Mucosa of rectum (tissue), 2 donors: Measurements from ENCODE around the gene KCNJ3.

Experiments
- H3K27ac ChIP-seq, 2 donors: one replicate each; pipeline ENCODE4 v1.7.0; 2013; ENCODE audit warnings: inconsistent platforms in 2 of 2, low read depth in 2 of 2, low read length in 2 of 2
- H3K27me3 ChIP-seq, 2 donors: one replicate each; pipeline ENCODE4 v1.7.0; 2013; ENCODE audit warnings: low read length in 2 of 2; ENCODE audit not compliant: control insufficient read depth in 2 of 2, insufficient read depth in 2 of 2
- H3K36me3 ChIP-seq, 2 donors: one replicate each; pipeline ENCODE4 v1.7.0; 2013; ENCODE audit warnings: low read length in 2 of 2; ENCODE audit not compliant: control insufficient read depth in 2 of 2, insufficient read depth in 2 of 2
- H3K4me1 ChIP-seq, 2 donors: one replicate each; pipeline ENCODE4 v1.7.0; 2013; ENCODE audit warnings: low read length in 2 of 2, mild to moderate bottlenecking in 1 of 2; ENCODE audit not compliant: control insufficient read depth in 2 of 2, insufficient read depth in 2 of 2
- H3K4me3 ChIP-seq, 2 donors: one replicate each; pipeline ENCODE4 v1.7.0; 2013; ENCODE audit warnings: low read length in 2 of 2
- H3K9ac ChIP-seq, 2 donors: one replicate each; pipeline ENCODE4 v1.7.0; 2013; ENCODE audit warnings: low read length in 2 of 2, low read depth in 1 of 2, mild to moderate bottlenecking in 1 of 2
- H3K9me3 ChIP-seq, 2 donors: one replicate each; pipeline ENCODE4 v1.7.0; 2013; ENCODE audit warnings: low read length in 2 of 2; ENCODE audit not compliant: control insufficient read depth in 2 of 2
- donor health status: healthy.
- donor health status: Normal muscosa, but diverticular disease.

KCNJ3 gene

GRCh38 chr2:154692927-154693326, 5.6 kb upstream of the KCNJ3 start:
- Histone ChIP-seq H3K27me3 (peaks cover 3 to 5% of the 10 kb centered on the region in 2 donors), H3K36me3 (no peaks in the 10 kb centered on the region), H3K27ac (no peak overlapping the region), H3K9ac (no peak overlapping the region), H3K4me1 (peaks cover 8 to 13% of the 10 kb centered on the region in 2 donors), H3K4me3 (no peak overlapping the region), H3K9me3 (no peaks in the 10 kb centered on the region)

GRCh38 chr2:154693741-154694340, 4.7 kb upstream of the KCNJ3 start:
- no peak overlapping the region for H3K27ac ChIP-seq
- H3K9me3 ChIP-seq: no peaks in the 10 kb centered on the region
- peaks cover 8 to 16% of the 10 kb centered on the region in 2 donors for H3K4me1 ChIP-seq
- no peak overlapping the region for H3K4me3 ChIP-seq
- H3K9ac ChIP-seq: no peak overlapping the region
- no peaks in the 10 kb centered on the region for H3K36me3 ChIP-seq
- peaks cover 5 to 8% of the 10 kb centered on the region in 2 donors for H3K27me3 ChIP-seq

DNA sequence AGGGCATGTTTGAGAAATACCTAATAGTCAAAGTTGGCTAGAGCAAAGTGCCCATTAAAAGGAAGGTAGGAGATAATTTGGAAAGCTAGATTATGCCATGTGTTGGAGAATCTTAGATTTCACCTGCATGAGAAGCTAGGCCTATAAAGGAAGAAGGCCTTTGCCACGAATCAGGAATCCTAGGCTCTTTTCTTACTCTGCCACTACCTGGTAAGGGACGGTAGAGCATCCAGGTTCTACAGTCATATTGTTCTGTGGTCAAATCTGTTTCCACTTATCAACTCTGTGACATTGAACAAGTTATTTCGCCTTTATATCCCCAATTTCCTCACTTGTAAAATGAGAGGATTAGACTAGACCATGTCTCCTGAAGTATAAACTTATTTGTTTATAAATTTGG, 3.6 kb upstream of the KCNJ3 start:
- Histone ChIP-seq H3K36me3 (no peaks in the 10 kb centered on the region), H3K4me3 (no peak overlapping the region), H3K27me3 (peaks cover 11 to 15% of the 10 kb centered on the region in 2 donors), H3K27ac (no peak overlapping the region), H3K9ac (no peak overlapping the region), H3K9me3 (no peaks in the 10 kb centered on the region), H3K4me1 (peaks cover 8 to 17% of the 10 kb centered on the region in 2 donors)

- no peak overlapping the region for H3K27ac ChIP-seq
- peaks cover 11 to 15% of the 10 kb centered on the region in 2 donors for H3K27me3 ChIP-seq
- H3K36me3 ChIP-seq: no peaks in the 10 kb centered on the region
- no peak overlapping the region for H3K4me3 ChIP-seq
- H3K9me3 ChIP-seq: no peaks in the 10 kb centered on the region
- peaks cover 8 to 17% of the 10 kb centered on the region in 2 donors for H3K4me1 ChIP-seq
- H3K9ac ChIP-seq: no peak overlapping the region
These were observed 2.1 kb upstream of the KCNJ3 start for GRCh38 chr2:154696369-154696768.

- Histone ChIP-seq H3K4me3 (peak overlapping the region; percentile 63 to 70), H3K9ac (no peak overlapping the region), H3K27ac (no peak overlapping the region)
These were observed 1.6 kb upstream of the KCNJ3 start for GRCh38 chr2:154696810-154697417.

GRCh38 chr2:154697418-154698252, 860 bp upstream of the KCNJ3 start:
- Histone ChIP-seq H3K9ac (peak overlapping the region in 1 of 2 donors; percentile 14), H3K9me3 (no peaks in the 10 kb centered on the region), H3K36me3 (no peaks in the 10 kb centered on the region), H3K4me3 (peak overlapping the region; percentile 63 to 70), H3K4me1 (peaks cover 8 to 17% of the 10 kb centered on the region in 2 donors), H3K27ac (peak overlapping the region in 1 of 2 donors; percentile 17), H3K27me3 (peaks cover 11 to 15% of the 10 kb centered on the region in 2 donors)

More at GRCh38 chr2:154696810-154697417, 1.6 kb upstream of the KCNJ3 start:
- Histone ChIP-seq H3K9me3 (no peaks in the 10 kb centered on the region), H3K27me3 (peaks cover 11 to 15% of the 10 kb centered on the region in 2 donors), H3K4me1 (peaks cover 8 to 17% of the 10 kb centered on the region in 2 donors), H3K36me3 (no peaks in the 10 kb centered on the region)

- peaks cover 8 to 17% of the 10 kb centered on the region in 2 donors for H3K4me1 ChIP-seq
- no peaks in the 10 kb centered on the region for H3K36me3 ChIP-seq
- peaks cover 11 to 15% of the 10 kb centered on the region in 2 donors for H3K27me3 ChIP-seq
- no peak overlapping the region for H3K9ac ChIP-seq
- no peak overlapping the region for H3K27ac ChIP-seq
- no peaks in the 10 kb centered on the region for H3K9me3 ChIP-seq
- peak overlapping the region; percentile 14 to 46 for H3K4me3 ChIP-seq
These were observed 453 bp downstream of the KCNJ3 start for GRCh38 chr2:154698721-154699574.

- no peak overlapping the region for H3K27ac ChIP-seq
- no peaks in the 10 kb centered on the region for H3K9me3 ChIP-seq
- no peaks in the 10 kb centered on the region for H3K36me3 ChIP-seq
- peaks cover 11 to 15% of the 10 kb centered on the region in 2 donors for H3K27me3 ChIP-seq
- H3K4me1 ChIP-seq: peaks cover 8 to 17% of the 10 kb centered on the region in 2 donors
- no peak overlapping the region for H3K9ac ChIP-seq
- no peak overlapping the region for H3K4me3 ChIP-seq
These were observed 1.1 kb downstream of the KCNJ3 start for GRCh38 chr2:154699575-154699930.

GRCh38 chr2:154700136-154700535, 1.6 kb downstream of the KCNJ3 start:
- Histone ChIP-seq H3K27me3 (peaks cover 11 to 15% of the 10 kb centered on the region in 2 donors), H3K9ac (no peak overlapping the region), H3K27ac (no peak overlapping the region), H3K9me3 (no peaks in the 10 kb centered on the region), H3K4me1 (peaks cover 8 to 17% of the 10 kb centered on the region in 2 donors), H3K36me3 (no peaks in the 10 kb centered on the region), H3K4me3 (no peak overlapping the region)
